ENCODE measurements around the gene CCDC83.
A peak's percentile ranks its signal among the peaks of the same experiment; 100 is the strongest.
"Not testable (repeated sequence)": the region's sequence is repeated elsewhere in the genome, so short reads cannot be mapped to it uniquely, and the experiment has no call there.

Gene CCDC83

GRCh38 chr11:85939099-85940015 is 84.2 kb downstream of the CCDC83 start:
- no peak for DNase-seq (ENCODE audit: low read depth in 2 of 2)

DNA sequence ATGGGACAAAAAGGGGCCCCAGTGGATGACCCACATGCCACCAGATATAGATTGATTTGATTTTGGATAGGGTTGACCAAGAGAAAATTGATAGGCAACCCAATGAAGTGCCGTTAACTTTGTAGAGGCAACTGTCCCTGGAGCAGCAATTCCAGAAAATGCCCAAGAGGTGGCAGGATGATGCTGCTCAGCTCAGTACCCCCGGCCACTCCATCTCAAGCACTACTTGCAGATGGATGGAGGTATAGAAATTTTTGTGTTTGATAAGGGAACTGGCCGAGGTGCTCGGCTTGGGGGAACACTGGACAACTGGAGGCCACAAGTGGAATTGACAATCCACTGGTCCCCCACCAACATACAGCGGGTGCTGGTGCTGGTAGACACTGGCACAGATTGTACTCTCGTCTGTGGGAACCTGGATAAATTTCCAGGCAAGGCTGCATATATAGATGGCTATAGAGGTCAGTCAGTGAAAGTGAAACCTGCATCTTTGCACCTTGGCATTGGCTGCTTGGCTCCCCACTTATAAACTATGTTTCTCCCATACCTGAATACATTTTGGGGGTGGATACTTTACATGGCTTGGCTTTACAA is 86.3 kb downstream of the CCDC83 start:
- peak in 1 of 2 donors; percentile 31 for DNase-seq (ENCODE audit: low read depth in 2 of 2)

DNA sequence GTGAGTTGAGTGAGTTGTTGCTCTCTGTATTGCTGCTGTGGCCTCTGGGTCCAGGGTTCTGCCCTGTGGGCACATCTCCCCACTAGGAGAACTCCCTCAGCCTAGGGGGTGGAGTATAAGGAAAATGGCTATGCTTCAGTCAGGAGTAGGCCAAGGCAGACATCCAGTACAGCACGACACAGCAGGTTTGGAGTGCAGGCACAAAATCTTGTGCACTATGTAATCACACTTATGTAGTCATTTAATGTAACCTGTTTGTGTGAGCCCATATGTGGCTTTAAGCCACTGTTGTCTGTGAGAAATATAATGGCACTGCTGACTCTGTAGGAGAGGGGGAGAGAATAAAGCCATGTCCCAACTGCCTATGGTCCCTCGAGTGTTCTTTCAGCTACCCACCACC is 90.1 kb downstream of the CCDC83 start:
- DNase-seq (ENCODE audit: low read depth in 2 of 2): no peak

DNA sequence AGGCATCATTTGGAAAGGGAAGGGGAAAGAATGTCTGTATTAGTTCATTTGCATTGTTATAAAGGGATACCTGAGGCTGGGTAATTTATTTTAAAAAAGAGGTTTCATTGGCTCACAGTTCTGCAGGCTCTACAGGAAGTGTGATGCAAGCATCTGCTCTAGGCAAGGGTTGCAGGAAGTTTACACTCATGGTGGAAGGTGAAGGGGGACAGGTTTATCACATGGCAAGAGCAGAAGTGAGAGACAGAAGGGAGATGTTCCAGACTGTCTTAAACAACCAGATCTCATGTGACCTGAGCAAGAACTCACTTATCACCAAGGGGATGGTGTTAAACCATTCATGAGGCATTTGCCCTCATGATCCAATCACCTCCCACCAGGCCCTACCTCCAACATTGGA is 90.6 kb downstream of the CCDC83 start:
- DNase-seq (ENCODE audit: low read depth in 2 of 2): no peak

DNA sequence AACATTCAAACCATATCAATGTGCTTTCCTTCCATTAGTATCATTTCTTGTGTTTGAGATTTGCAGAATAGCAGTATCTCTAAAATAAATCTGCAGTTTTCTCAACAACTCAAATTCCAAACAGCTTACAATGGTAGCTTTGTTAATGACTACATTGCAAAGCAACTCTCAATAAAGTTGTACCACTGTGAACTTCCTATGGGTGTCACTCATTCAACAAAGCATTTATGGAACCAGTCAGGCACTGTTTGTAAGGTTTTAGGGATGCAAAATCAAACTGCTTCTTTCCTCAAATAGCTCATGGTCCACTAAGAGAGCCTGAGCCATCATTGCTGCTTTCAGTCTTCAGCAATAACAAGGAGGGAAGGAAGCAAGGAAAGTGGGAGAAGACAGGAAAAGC is 91.0 kb downstream of the CCDC83 start:
- no peak for DNase-seq (ENCODE audit: low read depth in 2 of 2)

- DNase-seq (ENCODE audit: low read depth in 2 of 2): peak in 1 of 2 donors; percentile 40
Observed at GRCh38 chr11:85947431-85948272, 92.5 kb downstream of the CCDC83 start.

DNA sequence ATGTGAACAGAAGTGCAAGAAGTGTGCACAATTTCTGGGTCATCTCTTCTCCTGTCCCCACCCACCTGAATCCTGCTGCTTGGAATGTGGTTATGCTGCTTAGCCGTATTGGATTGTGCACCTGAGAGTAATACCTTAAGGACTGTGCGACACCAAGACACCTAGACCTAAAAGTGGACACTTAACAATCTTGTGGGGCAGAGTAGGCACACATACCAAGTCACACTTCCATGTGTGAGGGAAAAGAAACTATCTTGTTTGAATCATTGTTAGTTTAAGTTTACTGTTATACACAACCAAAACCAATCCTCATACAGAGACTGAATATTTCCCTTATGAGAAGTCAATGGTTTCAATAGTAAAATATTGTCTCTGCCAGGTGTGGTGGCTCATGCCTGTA is 93.7 kb downstream of the CCDC83 start:
- no peak for DNase-seq (ENCODE audit: low read depth in 2 of 2)

- no peak for DNase-seq (ENCODE audit: low read depth in 2 of 2)
Observed at GRCh38 chr11:85949798-85950197, 94.6 kb downstream of the CCDC83 start.

- no peak for DNase-seq (ENCODE audit: low read depth in 2 of 2)
Observed at GRCh38 chr11:85950317-85951048, 95.3 kb downstream of the CCDC83 start.

- no peak for DNase-seq (ENCODE audit: low read depth in 2 of 2)
Observed at GRCh38 chr11:85951049-85951405, 95.8 kb downstream of the CCDC83 start.

DNA sequence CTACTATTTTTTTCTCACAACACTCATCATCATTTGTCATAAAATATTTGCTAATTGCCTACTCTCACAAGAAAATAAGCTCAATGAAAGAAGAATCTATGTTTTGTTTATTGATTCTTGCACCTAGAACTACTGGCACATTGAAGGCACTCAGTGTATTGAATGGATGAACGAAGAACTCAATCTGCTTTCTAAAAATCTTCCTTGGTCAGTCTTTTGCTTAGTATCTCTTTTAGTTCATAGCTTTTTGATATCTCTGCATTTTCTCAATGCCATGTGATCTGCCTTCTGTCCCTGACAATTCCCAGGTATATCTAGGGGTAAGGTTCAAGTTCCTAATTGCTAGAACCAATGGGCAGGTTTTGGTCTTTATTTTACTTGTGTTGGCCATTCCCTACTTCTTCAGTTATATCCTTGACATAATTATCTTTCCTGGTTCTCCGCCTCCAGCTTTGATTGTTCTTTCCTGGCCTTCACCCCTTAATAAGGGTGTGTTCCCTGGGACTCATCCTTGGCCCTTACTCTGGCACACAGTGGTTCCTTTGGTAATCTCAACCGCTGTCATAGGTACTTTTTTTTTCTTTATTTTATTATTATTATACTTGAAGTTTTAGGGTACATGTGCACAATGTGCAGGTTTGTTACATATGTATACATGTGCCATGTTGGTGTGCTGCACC is 96.4 kb downstream of the CCDC83 start:
- no peak for DNase-seq (ENCODE audit: low read depth in 2 of 2)

DNA sequence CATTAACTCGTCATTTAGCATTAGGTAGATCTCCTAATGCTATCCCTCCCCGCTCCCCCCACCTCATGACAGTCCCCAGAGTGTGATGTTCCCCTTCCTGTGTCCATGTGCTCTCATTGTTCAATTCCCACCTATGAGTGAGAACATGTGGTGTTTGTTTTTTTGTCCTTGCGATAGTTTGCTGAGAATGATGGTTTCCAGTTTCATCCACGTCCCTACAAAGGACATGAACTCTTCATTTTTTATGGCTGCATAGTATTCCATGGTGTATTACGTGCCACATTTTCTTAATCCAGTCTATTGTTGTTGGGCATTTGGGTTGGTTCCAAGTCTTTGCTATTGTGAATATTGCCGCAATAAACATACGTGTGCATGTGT is 96.9 kb downstream of the CCDC83 start:
- not testable (repeated sequence) for DNase-seq (ENCODE audit: low read depth in 2 of 2)

DNA sequence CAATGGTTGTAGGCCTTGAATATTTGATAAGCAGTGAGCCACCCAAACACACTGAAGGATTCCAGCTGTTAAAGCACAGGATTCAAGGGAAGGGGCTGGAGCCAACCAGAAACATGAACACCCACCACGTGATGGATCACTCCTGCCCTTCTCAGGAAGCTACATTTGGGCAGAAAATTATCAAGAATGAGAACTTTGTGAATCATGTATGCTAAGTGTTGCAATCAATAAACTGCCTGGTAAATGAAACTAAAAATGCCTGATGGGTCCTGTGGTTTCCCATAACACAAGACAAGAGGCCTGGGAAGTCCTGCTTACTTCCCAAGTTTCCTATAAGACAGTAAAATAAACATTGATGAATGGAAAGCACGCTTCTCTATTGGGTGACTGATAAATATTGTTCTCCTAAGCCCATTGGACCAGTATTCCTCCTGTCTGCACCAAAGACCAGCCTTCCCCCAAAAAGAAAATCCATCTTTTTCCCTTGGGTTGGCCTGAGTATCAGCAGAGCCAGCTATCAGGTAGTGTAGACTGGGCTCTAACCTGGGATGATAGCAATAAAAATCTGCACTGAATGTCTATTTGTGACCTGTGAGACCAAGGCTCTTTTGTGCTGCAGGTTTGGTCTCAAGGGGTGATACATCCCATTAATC is 98.4 kb downstream of the CCDC83 start:
- DNase-seq (ENCODE audit: low read depth in 2 of 2): no peak

GRCh38 chr11:85955531-85955930 is 100.3 kb downstream of the CCDC83 start:
- no peak for DNase-seq (ENCODE audit: low read depth in 2 of 2)

DNA sequence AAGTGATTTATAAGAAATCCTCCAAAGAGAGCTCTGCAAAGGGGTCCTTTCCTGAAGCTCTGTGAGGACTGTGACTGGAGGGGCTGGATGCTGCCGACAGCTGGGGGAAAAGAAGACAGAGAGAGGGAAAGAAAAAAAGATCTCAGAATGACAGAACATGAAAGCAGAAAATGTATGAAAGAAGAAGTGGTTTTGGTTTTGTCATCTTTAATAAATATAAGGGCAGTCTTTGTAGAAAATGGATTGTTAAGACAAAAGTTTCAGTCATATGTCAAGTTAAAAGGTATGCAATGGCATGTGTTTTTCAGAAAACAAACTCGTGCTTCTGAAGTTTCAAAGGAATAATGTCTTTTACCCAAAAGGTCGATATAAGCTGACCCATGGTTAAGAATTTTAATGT is 105.5 kb downstream of the CCDC83 start:
- no peak for DNase-seq (ENCODE audit: low read depth in 2 of 2)

GRCh38 chr11:85961130-85961529 is 105.9 kb downstream of the CCDC83 start:
- no peak for DNase-seq (ENCODE audit: low read depth in 2 of 2)

DNA sequence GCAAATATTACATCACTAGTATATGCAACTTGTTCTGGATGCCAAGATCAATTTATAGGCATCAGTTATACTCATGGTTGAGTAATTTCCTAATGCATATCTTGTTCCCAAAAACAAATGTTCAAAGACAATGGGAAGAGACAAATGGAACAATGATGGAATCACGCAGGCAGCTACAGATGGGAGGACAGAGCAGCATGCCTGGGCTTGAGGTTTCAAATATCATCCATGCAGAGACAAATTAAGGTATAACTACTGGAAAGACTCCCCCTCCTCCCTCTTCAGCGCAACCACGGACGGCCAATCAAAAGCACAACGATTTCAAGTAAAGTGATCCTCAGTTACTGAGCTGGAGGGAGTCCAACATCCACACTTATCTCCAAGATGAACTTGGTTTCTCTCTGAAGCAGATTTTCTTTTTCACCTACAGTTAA is 106.8 kb downstream of the CCDC83 start:
- no peak for DNase-seq (ENCODE audit: low read depth in 2 of 2)

DNA sequence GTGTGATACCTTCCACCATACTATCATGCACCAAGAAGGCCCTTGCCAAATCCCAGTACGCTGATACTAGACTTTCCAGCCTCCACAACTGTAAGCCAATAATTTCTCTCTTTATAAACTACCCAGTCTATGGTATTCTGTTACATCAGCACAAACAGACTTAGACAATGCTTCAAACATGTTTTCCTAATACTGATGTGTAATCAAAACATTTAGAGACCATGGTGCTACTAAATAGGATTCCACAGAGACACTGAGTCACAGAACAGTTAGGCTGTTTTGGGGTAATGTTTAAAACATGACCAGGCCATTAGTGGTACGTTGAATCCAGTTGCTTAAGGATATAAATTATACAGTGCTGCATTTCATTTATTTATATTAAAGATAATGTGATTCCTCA is 110.0 kb downstream of the CCDC83 start:
- DNase-seq (ENCODE audit: low read depth in 2 of 2): no peak

DNA sequence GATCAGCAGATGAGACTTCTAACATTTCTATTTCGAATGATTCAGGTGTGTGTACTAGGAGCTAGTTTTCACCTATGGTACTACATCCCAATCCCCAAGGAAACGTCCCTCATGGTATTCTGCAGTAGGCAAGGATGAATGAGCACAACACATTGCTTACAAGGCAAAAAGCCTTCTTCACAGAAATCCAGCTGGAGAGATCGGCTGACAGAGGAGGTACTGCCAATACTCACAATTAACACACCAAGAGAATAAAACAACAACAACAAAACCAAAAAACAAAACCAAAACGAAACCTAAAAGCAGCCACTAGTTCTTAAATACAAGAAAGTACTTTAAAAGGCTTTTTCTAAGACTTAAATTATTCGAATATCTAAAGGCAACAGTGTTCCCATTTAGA is 112.3 kb downstream of the CCDC83 start:
- no peak for DNase-seq (ENCODE audit: low read depth in 2 of 2)
